ENCODE data around the gene ZNF365.
"Not testable (repeated sequence)": the region's sequence is repeated elsewhere in the genome, so short reads cannot be mapped to it uniquely, and the experiment has no call there.

Gene ZNF365, protein sequence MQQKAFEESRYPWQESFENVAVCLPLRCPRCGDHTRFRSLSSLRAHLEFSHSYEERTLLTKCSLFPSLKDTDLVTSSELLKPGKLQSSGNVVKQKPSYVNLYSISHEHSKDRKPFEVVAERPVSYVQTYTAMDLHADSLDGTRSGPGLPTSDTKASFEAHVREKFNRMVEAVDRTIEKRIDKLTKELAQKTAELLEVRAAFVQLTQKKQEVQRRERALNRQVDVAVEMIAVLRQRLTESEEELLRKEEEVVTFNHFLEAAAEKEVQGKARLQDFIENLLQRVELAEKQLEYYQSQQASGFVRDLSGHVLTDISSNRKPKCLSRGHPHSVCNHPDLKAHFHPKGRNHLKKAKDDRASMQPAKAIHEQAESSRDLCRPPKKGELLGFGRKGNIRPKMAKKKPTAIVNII

DNA sequence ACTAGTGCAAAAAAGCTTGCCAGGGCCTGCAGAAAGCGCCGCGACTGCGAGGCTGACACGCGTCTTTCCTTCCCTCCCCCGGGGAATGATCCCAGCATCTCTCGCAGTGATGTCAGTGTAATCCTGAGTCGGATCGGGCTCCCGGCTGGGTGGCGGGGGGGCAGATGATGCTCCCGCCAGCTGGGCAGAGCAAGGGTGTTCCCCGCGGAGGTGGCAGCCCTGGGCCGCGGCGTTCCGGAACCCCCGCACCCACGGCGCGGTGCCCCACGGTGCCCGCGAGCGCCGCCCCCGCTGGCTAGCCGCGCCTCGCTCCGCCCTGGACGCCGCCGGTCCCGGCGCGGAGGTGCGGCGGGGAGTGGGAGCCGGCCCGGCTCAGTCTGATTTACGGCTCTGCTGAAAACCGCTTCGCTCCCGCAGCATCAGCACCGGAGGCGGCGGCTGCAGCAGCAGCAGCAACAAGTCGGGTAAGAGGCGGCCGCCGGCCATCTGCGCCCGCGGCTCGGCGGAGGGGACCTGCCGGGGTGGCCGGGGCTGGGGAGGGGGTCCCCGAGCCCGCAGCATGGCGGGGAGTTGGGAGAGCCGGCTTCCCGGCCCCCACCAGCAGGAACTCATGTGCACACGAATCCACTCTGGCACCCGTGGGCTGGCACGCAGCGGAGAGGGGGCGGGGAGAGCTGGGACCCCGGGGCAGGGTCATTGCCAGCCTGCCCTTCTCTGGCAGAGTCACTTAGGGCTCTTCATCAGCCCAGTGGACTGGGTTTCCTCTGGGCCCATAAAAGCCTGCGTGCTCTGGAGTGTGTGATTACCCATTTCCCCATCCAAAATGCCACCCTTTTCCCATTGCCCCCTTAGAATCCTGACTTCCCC is at the start of gene ZNF365:
Gene ZNF365 (plus strand): TSS at position 375 of the 867 bp plus-strand sequence. CDS start 1,825 bp downstream, outside the sequence.
- peak; percentile 15 to 17 for DNase-seq (ENCODE audit: low read depth in 2 of 2)

DNA sequence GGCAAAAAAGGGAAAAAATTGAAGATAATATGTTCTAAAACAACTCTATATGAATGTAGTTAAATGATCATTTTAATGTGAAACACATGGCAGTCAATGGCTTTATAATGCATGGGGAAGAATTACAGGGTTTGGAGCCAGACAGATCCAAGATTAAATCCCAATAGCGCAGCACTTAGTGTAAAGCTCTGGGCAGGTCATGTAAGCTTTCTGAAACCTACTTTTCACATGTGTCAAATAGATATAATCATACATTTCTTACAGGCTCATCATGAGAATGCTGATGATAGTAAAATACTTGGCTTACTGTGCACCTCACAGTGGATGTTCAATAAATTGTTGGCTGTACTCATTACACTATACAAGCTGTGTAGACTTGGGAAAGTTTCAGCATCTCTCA is 48.0 kb upstream of the ZNF365 start:
- DNase-seq (ENCODE audit: low read depth in 2 of 2), result no peak

DNA sequence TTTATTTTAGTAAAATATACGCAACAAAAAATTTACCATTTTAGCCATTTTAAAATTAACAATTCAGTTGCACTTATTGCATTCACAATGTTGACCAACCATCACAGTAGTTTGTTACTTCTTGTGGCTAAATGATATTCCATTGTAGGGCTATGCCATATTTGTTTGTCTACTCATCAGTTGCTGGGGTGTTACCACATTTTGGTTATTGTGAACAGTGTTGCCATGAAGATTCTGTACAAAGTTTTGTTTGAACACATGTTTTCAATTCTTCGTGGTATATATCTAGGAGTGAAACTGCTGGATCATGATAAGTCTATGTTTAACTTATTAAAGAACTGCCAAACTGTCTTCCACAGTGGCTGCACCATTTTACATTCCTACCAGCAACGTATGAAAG is 46.3 kb upstream of the ZNF365 start:
- no peak for DNase-seq (ENCODE audit: low read depth in 2 of 2)

DNA sequence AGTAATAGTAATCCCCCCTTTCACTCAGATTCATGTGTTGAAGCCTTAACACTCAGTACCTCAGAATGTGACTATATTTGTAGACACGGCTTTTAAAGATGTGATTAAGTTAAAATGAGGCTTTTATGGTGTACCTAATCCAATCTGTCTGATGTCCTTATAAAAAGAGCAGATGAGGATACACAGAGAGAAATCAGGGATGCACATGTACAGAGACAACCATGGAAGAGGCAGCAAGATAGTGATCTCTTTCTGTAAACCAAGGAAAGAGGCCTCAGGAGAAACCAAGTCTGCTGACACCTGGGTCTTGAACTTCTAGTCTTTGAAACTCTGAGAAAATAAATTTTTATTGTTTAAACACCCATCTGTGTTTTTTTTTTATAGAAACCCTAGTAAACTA is 44.0 kb upstream of the ZNF365 start:
- DNase-seq (ENCODE audit: low read depth in 2 of 2), result no peak

DNA sequence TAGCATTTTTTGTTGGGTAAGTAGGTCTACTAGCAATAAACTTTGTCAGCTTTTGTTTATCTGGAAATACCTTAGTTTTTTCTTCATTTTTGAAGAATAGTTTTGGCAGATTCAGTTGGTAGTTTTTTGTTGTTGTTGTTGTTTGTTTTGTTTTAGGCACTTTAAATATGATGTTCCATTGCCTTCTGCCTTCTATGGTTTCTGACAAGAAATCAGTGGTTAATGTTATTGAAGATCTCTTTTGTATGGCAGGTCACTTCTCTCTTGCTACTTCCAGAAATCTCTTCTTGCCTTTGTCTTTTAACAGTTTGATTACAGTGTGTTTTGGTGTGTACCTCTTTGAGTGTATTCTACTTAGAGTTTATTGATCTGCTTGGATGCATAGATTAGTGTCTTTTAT is 41.8 kb upstream of the ZNF365 start:
- DNase-seq (ENCODE audit: low read depth in 2 of 2), result no peak

DNA sequence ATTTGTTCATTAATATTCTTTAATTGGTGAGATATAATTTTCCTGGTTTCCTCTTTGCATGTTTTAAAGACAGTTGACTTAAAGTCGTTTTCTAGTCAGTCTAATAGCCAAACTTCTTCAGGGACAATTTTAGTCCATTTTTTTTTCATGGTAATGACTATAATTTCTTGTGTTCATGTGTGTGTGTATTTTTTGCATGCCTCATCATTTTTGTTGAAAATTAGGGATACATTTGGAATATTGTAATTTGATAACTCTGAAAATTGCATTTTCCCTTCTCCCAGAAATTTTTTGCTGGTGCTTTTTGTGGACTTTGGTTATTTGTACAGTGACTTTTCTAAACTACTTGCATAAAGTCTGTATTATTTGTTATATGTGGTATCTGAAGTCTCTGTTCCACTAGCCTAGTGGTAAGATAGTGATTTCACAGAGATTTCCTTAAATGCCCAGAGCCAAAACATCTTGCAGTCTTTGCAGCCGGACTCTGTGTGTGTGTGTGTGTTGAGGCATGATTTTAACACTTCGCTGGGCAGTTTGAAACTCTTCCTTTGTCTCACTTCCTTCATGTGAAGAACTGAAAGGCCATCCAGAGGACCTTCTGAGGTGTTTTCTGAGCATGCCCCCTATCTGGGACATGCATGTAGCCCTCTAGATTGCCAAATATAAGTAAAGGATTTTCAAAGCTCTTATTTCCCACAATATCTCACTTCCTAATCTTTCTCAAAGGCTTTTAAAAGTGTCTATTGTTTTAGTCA is 40.9 kb upstream of the ZNF365 start:
- no peak for DNase-seq (ENCODE audit: low read depth in 2 of 2)

DNA sequence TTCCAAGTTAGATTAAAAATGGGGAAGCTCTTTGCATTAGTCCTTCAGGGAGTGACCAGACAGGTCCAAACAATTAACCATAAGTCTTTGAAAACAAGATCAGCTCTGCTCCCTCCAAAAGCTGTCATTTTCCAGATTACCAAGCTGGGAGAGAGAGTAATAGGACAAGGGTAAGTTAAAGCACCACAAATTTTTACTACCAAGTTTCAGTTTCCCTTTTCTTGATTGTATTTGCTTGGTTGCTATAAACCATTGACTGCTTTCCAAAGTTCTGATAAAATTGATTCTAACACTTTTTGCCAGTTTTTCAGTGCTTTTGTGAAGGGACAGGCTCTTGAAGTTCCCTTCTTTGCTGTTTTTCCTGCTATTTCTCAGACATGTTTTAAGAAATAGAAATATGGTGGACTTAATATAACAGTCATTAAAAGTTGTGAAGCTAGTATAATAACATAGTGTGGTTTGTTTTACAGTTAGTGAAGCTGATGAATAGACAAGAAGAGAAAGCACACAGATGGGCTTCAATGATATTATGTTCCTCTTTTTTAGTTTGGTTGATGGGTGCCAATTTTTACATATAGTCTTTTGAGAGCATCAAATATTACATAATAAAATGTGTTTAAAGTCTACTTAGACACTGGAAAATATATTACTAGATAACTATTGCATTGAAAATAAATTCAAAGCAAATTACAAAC is 40.0 kb upstream of the ZNF365 start:
- no peak for DNase-seq (ENCODE audit: low read depth in 2 of 2)

DNA sequence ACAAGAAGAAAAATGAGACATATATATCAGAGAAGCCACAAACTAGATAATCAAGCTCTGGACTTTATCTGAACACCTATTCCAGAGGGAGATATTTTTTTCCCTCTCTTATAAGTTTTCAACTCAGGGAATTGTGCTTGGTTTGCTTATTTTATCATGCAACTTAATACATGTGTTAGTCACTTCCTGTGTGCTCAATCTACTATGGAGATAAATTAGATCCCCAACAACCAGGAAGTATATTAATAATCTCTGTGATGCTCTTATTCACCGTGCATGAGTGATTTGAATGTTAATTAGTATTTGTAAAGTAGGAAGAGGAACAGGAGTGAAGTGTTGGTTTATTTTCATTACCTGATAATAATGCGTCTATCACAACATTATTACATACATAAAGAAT is 38.8 kb upstream of the ZNF365 start:
- DNase-seq (ENCODE audit: low read depth in 2 of 2), result no peak

DNA sequence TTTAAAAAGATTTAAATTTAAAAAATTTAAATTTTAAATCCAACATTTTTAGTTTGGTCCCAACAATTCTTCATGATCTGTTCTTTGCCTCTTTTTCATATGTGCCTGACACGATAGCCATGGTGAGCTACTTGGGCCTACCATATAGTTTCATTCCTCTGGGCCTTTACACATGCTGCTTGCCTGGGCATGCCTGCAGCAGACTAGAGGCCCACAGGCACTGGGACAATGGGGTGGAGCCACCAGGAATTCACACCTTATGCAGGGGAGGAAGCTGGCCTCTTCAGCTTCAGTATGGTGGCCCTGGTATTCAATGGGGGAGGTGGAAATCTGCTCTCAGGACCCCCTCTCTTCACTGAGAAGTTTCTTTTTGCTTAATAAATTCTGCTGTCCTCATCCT is 37.8 kb upstream of the ZNF365 start:
- DNase-seq (ENCODE audit: low read depth in 2 of 2), result no peak

DNA sequence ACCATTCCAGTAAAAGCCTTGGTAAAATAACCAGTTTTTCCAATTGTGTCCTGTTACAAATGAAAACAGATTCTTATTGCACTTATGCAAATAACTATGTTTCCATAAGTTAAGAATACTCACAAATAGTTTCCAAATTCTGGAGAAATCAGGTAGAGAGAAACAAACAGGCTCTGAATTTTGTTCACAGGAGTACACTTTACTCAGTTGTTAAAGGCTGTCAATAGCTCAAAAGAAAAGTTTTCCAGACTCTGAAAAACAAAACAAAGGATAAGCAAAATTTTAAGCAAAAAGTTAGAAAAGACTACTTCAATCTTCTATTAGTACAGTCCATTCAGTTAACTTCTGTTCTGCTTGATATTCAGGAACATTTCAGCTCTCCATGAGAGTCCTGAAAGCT is 32.8 kb upstream of the ZNF365 start:
- no peak for DNase-seq (ENCODE audit: low read depth in 2 of 2)

DNA sequence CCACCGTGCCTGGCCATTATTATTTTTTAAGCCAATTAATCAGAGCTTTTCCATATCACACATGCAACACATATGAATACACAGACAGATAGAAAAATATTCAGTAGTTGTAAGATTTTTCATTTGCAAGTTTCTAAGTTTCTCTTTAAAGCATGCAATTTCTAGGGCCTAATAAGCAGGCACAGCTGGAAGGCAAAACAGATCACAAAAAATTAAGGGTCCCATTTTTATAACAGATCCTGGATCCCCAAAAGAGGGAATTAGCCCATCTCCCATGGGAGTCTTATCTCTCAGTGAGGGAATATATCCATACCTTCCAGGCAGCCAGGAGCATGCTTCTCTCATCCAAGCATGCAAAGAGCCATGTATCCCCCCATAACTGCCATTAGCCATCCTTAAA is 31.2 kb upstream of the ZNF365 start:
- DNase-seq (ENCODE audit: low read depth in 2 of 2), result no peak

DNA sequence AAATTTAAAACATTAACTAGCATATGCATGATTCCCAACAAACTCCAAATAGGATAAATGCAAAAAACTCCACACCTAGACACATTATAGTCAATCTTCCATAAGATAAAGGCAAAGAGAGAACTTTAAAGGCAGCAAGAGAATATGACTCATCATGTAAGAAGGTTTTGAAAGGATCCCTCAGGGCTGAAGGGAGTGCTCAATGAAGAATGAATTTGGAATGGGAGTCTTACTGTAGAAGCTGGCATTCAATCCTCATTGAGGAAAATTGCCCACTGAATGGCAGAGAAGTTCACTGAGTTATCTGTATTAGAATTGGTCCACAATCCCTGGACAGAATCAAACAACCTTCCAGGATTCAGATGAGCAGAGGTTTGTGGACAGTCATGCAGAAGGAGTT is 26.1 kb upstream of the ZNF365 start:
- DNase-seq (ENCODE audit: low read depth in 2 of 2), result no peak

DNA sequence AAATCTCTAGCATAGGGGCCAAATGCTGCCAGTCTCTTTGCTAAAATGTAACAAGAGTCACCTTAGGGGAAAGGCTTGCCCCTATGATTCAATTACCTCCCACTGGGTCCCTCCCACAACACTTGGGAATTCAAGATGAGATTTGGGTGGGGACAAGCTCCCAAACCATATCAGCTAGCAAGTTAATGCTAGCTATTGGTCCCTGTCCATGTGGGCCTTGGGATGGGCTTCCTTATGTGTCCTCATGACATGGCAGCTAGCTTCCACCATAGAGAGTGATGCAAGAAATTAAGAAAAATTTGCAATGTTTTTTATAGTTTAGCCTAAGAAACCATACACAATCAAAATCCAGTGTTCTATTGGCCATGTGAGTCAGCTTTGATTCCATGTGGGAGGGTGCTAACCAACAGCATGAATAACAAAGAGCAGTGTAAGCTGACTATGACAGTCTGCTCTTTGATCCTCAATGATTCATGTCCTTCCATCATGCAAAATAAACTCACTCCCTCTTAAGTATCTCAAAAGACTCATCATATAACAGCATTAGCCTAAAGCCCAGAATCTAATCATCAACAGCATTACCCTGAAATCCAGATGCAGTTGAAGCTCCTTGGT is 21.7 kb upstream of the ZNF365 start:
- DNase-seq (ENCODE audit: low read depth in 2 of 2), result peak in 1 of 2 donors; percentile 36

DNA sequence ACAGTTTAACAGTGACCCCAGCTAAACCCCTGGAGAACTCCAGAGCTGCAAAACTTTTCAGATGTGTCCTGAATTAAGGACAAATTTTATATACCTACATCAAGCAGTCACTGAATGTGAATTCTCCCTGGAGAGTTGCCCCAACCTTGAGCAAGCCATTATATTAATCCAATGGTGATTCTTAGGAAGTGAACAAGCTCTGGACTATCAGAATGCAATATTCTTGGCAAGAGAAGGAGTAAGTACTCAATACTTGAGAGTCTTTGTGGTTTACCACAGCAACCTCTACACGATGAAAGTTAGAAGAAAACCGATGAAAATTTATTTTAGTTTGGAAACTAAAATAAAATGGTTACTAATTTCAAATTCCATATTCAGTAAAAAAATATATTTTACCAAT is 19.3 kb upstream of the ZNF365 start:
- DNase-seq (ENCODE audit: low read depth in 2 of 2), result no peak

DNA sequence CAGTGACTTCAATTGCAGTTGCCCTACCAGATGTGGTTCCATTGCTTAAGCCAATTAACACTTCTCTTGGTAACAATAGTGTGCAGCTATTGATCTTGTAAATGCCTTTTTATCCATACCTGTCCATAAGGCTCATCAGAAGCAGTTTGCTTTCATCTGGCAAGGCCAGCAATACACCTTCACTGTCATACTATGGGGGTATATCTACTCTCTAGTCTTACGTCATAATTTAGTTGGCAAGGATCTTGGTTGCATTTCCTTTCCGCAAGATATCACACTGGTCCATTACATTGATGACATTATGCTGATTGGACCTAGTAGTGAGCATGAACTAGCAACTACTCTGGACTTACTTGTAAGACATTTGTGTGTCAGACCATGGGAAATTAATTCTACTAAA is 17.7 kb upstream of the ZNF365 start:
- no peak for DNase-seq (ENCODE audit: low read depth in 2 of 2)

DNA sequence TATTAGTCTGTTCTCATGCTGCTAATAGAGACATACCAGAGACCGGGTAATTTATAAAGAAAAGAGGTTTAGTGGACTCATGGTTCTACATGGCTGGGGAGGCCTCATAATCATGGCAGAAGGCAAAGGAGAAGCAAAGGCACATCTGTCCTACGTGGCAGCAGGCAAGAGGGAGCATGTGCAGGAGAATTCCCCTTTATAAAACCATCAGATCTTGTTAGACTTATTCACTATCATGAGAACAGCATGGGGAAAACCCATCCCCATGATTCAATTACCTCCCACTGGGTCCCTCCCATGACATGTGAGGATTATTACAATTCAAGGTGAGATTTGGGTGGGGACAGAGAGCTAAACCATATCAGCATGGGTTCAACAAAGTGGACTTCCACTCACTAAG is 16.0 kb upstream of the ZNF365 start:
- DNase-seq (ENCODE audit: low read depth in 2 of 2), result not testable (repeated sequence)

DNA sequence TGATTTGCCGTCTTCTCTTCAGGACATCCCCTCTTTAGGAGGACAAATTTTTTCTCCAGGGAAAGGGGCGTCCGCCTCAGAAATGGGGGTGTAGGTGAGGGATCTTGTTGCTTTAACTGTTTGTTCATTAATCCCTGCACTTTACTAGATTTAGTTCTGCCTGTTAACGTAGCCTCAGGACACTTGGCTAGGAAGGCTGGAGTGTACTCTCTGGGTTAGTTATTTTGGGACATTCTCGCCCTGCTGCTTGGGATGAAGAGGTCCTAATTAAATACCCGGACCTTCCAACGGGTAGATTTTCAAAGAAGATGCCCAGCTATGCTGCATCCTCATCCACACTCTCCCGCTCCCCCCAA is 552 bp upstream of the ZNF365 start:
- no peak for DNase-seq (ENCODE audit: low read depth in 2 of 2)

DNA sequence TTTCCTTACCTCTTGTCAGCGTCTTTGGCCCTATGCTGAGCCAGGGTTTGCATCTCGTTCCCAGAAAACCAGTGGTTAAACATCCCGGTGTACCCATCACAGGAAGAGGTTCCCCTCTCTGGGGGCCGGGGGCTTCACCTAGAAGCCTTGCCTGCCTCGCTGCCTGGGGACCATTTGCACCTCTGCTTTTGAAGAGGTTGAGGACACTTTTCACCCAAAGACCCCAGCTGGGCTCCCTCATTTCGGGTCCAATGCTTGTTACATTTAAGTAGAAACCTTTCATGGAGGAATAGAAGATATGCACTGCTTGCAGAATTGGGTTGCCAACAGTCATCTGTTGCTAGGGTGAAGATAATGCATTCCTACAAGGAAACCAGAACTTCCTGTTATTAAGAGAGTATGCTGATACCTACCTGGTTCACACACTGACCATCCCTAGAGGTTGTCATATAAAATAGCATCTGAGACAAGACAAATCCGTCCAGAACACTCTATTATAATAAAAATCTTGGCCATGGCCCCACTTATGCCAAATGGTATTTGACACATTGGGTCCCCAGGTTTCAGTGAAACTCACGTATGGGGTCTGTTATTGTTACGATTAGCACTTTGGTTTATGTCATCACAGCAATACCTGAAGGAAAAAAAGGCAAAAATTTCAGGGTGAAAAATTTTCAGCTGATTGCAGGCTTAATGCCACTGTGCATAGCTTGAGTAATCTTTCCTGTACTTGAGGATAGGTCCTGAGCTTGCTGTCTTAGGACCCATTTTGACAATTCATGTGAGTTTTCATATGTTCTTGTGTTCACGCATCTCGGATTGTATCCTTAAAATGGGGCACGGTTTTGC is 917 bp downstream of the ZNF365 start:
- DNase-seq (ENCODE audit: low read depth in 2 of 2), result no peak

DNA sequence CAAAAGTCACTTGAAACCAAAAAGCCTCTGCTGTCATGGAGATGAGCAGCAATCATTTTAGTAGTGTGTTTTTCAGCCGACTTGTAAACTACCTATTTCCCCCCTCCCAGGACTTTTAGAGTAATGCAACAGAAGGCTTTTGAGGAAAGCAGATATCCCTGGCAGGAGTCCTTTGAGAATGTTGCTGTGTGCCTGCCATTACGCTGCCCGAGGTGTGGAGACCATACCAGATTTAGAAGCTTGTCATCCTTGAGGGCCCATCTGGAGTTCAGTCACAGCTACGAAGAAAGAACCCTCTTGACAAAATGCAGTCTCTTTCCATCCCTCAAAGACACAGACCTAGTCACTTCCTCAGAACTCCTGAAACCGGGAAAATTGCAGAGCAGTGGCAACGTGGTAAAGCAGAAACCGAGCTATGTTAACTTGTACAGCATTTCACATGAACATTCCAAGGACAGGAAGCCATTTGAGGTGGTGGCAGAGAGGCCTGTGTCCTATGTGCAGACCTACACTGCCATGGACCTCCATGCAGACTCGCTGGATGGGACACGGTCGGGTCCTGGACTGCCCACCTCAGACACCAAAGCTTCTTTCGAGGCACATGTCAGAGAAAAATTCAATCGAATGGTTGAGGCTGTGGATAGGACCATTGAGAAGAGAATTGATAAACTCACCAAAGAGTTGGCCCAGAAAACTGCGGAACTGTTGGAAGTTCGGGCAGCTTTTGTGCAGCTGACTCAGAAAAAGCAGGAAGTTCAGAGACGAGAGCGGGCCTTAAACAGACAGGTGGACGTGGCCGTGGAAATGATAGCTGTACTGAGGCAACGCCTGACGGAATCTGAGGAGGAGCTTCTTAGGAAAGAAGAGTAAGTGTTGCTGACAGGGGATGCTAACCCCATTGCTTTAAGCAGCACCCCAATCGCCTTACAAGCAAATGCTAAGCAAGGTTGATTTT is 2.2 kb downstream of the ZNF365 start:
- no peak for DNase-seq (ENCODE audit: low read depth in 2 of 2)

Measured in activated CD4-positive, alpha-beta T cell treated with anti-CD3 and anti-CD28 coated beads for 24 hours (primary cell).